Right lobe of liver (tissue), 6 donors: ENCODE measurements around the gene LAMC1. TPM values are rescaled to one million over a fixed set of nuclear protein-coding genes. Genes with fewer than 3 reads are reported as not detected.

Experiments
- ATAC-seq, 4 donors: fragments of 200-7000 bp; cut with Tn5 transposase; one replicate each; pipeline ENCODE4 v1.9.1; 2020; ENCODE audit warnings: mild to moderate bottlenecking in 4 of 4, moderate library complexity in 4 of 4
- DNase-seq, 3 donors: peaks; one replicate each; pipeline ENCODE4 v3.0.0-alpha.2; 2020
- H3K27ac ChIP-seq, 3 donors: fragments of 200-600 bp; one replicate each; pipeline ENCODE4 v1.8.0; 2022
- H3K27me3 ChIP-seq, 2 donors: fragments of 200-600 bp; one replicate each; pipeline ENCODE4 v1.8.0; 2022
- H3K36me3 ChIP-seq, 4 donors: fragments of 200-600 bp; sonication (generic) in 1 of 4; one replicate each; pipeline versions ENCODE4 v1.5.1 to v1.8.0; 2017 to 2022; ENCODE audit warnings: control low read depth in 1 of 4
- H3K4me1 ChIP-seq, 4 donors: fragments of 200-600 bp; sonication (generic) in 1 of 4; one replicate each; pipeline versions ENCODE4 v1.5.1 to v1.8.0; 2017 to 2022; ENCODE audit warnings: control low read depth in 1 of 4
- H3K4me3 ChIP-seq, 3 donors: fragments of 200-600 bp; one replicate each; pipeline ENCODE4 v1.8.0; 2022
- H3K9me3 ChIP-seq, 4 donors: fragments of 200-600 bp; sonication (generic) in 1 of 4; one replicate each; pipeline versions ENCODE4 v1.5.1 to v1.8.0; 2017 to 2022; ENCODE audit warnings: control low read depth in 1 of 4
- POLR2A ChIP-seq: fragments of 450-650 bp; IDR thresholded peaks from one replicate; pipeline ENCODE4 v1.6.1; 2017; ENCODE audit warnings: antibody characterized with exemption, mild to moderate bottlenecking
- WGBS: methylation state at CpG from one replicate; pipeline ENCODE4 v1.1.6; 2018; ENCODE audit warnings: low coverage, low lambda C conversion rate; ENCODE audit not compliant: insufficient coverage; ENCODE audit errors: missing lambda C conversion rate; 5-methylcytosine and 5-hydroxymethylcytosine counted together
- intact Hi-C, 2 donors: fragments of 100-400 bp; cut with DNase I; formaldehyde crosslinking; loops; one replicate each; pipeline versions ENCODE4 v1.11.2 to v1.14.1; 2022
- total RNA-seq, 6 experiments: library from RNA; depleted of rRNA in 2 of 6; stranded (reverse); fragments of >200 nt in 2 of 6; fragmentation: NEBNext Ultra II Directional in 3 of 6; extraction: Animal tissue kit (Norgen Biotek cat#: 25700) in 3 of 6; gene quantifications; one replicate each; pipeline versions ENCODE4 v1.1.0 to v1.2.4, GENCODE V29; 2016 to 2023
- TF ChIP-seq, protein P1 (sequence below), 4 donors: fragments of 200-600 bp in 3 of 4; fragments of 450-650 bp in 1 of 4; IDR thresholded peaks; one replicate each; pipeline versions ENCODE4 v1.5.1 to v1.8.0; 2016 to 2022; ENCODE audit warnings: antibody characterized with exemption in 4 of 4, mild to moderate bottlenecking in 2 of 4
- donor health status: DM: no; HTN: yes; CAD: no.
- donor health status: DM: no; HTN: no; CAD: no.
- donor health status: DM: no; HTN: no; CAD: no.
- donor health status: DM: no; HTN: yes; CAD: no.
- donor health status: DM: no; HTN: yes; CAD: no.

The LAMC1 gene
- total RNA-seq, 6 experiments from 2014 or later = 18.5 to 53.2 (median 28.0) TPM

- intact Hi-C loops = no loop called here
- WGBS = 97% methylated on average over 5 of the region's 8 CpGs
These were observed 87.2 kb downstream of the LAMC1 start for GRCh38 chr1:183110326-183110880.

GRCh38 chr1:183114441-183114840, 91.2 kb downstream of the LAMC1 start:
- no peaks in the 10 kb centered on the region for H3K27me3 ChIP-seq
- ATAC-seq (no peak), DNase-seq (no peak)
- H3K36me3 ChIP-seq = peaks cover 0 to 48% (median 1%) of the 10 kb centered on the region in 4 donors
- 89% methylated on average over 9 of the region's 9 CpGs for WGBS
- intact Hi-C loops = no loop called here
- H3K4me3 ChIP-seq = no peak overlapping the region
- TF ChIP-seq, protein P1, sequence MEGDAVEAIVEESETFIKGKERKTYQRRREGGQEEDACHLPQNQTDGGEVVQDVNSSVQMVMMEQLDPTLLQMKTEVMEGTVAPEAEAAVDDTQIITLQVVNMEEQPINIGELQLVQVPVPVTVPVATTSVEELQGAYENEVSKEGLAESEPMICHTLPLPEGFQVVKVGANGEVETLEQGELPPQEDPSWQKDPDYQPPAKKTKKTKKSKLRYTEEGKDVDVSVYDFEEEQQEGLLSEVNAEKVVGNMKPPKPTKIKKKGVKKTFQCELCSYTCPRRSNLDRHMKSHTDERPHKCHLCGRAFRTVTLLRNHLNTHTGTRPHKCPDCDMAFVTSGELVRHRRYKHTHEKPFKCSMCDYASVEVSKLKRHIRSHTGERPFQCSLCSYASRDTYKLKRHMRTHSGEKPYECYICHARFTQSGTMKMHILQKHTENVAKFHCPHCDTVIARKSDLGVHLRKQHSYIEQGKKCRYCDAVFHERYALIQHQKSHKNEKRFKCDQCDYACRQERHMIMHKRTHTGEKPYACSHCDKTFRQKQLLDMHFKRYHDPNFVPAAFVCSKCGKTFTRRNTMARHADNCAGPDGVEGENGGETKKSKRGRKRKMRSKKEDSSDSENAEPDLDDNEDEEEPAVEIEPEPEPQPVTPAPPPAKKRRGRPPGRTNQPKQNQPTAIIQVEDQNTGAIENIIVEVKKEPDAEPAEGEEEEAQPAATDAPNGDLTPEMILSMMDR (IDR thresholded peaks at IDR 0.05) = no peak
- no peak for TF ChIP-seq POLR2A
- H3K4me1 ChIP-seq = no peaks in the 10 kb centered on the region
- no peak overlapping the region for H3K27ac ChIP-seq
- H3K9me3 ChIP-seq = no peaks in the 10 kb centered on the region

More at GRCh38 chr1:183110326-183110880, 87.2 kb downstream of the LAMC1 start:
- Histone ChIP-seq H3K4me3 (no peak overlapping the region), H3K27me3 (no peaks in the 10 kb centered on the region), H3K4me1 (no peaks in the 10 kb centered on the region), H3K36me3 (peaks cover 0 to 11% (median 0%) of the 10 kb centered on the region in 4 donors), H3K27ac (no peak overlapping the region), H3K9me3 (no peaks in the 10 kb centered on the region)
- ATAC-seq (no peak), DNase-seq (no peak)
- no peak for TF ChIP-seq POLR2A
- TF ChIP-seq, protein P1 (IDR thresholded peaks at IDR 0.05) = no peak

GRCh38 chr1:183116416-183116815, 93.2 kb downstream of the LAMC1 start:
- Histone ChIP-seq H3K4me1 (no peaks in the 10 kb centered on the region), H3K27me3 (no peaks in the 10 kb centered on the region), H3K27ac (no peak overlapping the region), H3K9me3 (no peaks in the 10 kb centered on the region), H3K36me3 (peaks cover 0 to 43% (median 1%) of the 10 kb centered on the region in 4 donors), H3K4me3 (no peak overlapping the region)
- intact Hi-C loops = no loop called here
- DNase-seq (no peak), ATAC-seq (no peak)
- 77% methylated on average over 4 of the region's 4 CpGs for WGBS
- TF ChIP-seq, protein P1 (IDR thresholded peaks at IDR 0.05) = no peak

DNA sequence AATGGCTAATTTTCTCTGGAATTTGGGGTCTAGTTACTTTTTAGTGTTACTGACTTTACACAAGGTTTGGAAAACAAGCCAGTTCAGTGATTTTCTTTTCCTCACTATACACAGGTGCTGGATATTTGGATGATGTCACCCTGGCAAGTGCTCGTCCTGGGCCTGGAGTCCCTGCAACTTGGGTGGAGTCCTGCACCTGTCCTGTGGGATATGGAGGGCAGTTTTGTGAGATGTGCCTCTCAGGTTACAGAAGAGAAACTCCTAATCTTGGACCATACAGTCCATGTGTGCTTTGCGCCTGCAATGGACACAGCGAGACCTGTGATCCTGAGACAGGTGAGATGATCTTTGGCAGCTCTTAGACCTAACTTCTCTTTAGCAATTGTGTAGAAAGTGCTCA, 98.4 kb downstream of the LAMC1 start:
- H3K4me1 ChIP-seq = no peaks in the 10 kb centered on the region
- no peak overlapping the region for H3K27ac ChIP-seq
- no peak overlapping the region for H3K4me3 ChIP-seq
- peaks cover 0 to 74% (median 9%) of the 10 kb centered on the region in 4 donors for H3K36me3 ChIP-seq
- H3K27me3 ChIP-seq = no peaks in the 10 kb centered on the region
- WGBS = 67% methylated on average over 1 of the region's 3 CpGs
- DNase-seq = no peak
- no peaks in the 10 kb centered on the region for H3K9me3 ChIP-seq
- no peak for ATAC-seq
- intact Hi-C loops = no loop called here
- TF ChIP-seq, protein P1 (IDR thresholded peaks at IDR 0.05) = no peak
- TF ChIP-seq POLR2A = no peak
